Measurements from ENCODE around the gene PHLDB1. TPM values are rescaled to one million over a fixed set of nuclear protein-coding genes. Genes with fewer than 3 reads are reported as not detected.

The PHLDB1 gene
- polyA plus RNA-seq, 2 of the 4 experiments (the other 2 are of a cell fraction), result 5.9 to 20.0 TPM

- TF ChIP-seq SMC3 (IDR thresholded peaks at IDR 0.05), result no peak
Measured at GRCh38 chr11:118663381-118663780, 56.0 kb downstream of the PHLDB1 start (continued).

GRCh38 chr11:118663902-118664301 is 56.5 kb downstream of the PHLDB1 start:
- H3K4me2 ChIP-seq, result no peak overlapping the region
- DNase-seq (ENCODE audit: low read depth in 1 of 2, low spot score in 1 of 2), result no peak
- ChIA-PET CTCF (interaction anchor here (0.6 to 10.7 kb wide), 4 partner anchors 26 to 219 kb away, joined by 3 to 90 read pairs (median 6); partner anchors contain the start of gene PHLDB1), POLR2A (no interaction called here)
- ATAC-seq, result no peak
- TF ChIP-seq BCL3 (IDR thresholded peaks at IDR 0.05) (no peak), PBX3 (IDR thresholded peaks at IDR 0.05) (no peak), NFE2L2 (conservative IDR thresholded peaks at IDR 0.05; ENCODE audit: low read length) (no peak), RARB (CRISPR knock-in tag; IDR thresholded peaks at IDR 0.05) (no peak)
- no peaks in the 10 kb centered on the region for H3K9me3 ChIP-seq
- H3K4me3 ChIP-seq, result no peak overlapping the region
- WGBS (ENCODE audit: missing lambda C conversion rate), result 69% methylated on average over 3 of the region's 3 CpGs
- H3K4me1 ChIP-seq, result peaks cover 4% of the 10 kb centered on the region; the same call in 1 of the 3 replicates
- H3K27ac ChIP-seq, result no peak overlapping the region
- no peak for FAIRE-seq

GRCh38 chr11:118666371-118666770 is 59.0 kb downstream of the PHLDB1 start:
- no peak overlapping the region for H3K4me2 ChIP-seq
- TF ChIP-seq RNF2 (IDR thresholded peaks at IDR 0.05; ENCODE audit: borderline replicate concordance, low read depth) (no peak), RARB (CRISPR knock-in tag; IDR thresholded peaks at IDR 0.05) (no peak), HMGXB4 (CRISPR knock-in tag; IDR thresholded peaks at IDR 0.05; ENCODE audit: borderline replicate concordance) (no peak), HOXB5 (CRISPR knock-in tag; IDR thresholded peaks at IDR 0.05) (no peak), HDAC2 (IDR thresholded peaks at IDR 0.05) (no peak), SREBF2 (IDR thresholded peaks at IDR 0.05) (no peak), ZNF302 (CRISPR knock-in tag; IDR thresholded peaks at IDR 0.05) (no peak), MYC (IDR thresholded peaks at IDR 0.05; ENCODE audit: borderline replicate concordance, low read length) (no peak), ZC3H11A (IDR thresholded peaks at IDR 0.05) (no peak), ZFP36 (IDR thresholded peaks at IDR 0.05; ENCODE audit: borderline replicate concordance, partially characterized antibody) (no peak), CEBPB (IDR thresholded peaks at IDR 0.05) (no peak), ESRRA (IDR thresholded peaks at IDR 0.05; ENCODE audit: borderline replicate concordance, low read length) (no peak), USF2 (IDR thresholded peaks at IDR 0.05) (no peak), PBX3 (IDR thresholded peaks at IDR 0.05) (no peak), ELK1 (IDR thresholded peaks at IDR 0.05; ENCODE audit: low read depth, low read length) (no peak), TFCP2L1 (CRISPR knock-in tag; IDR thresholded peaks at IDR 0.05) (no peak)
- no peak for FAIRE-seq
- H3K27ac ChIP-seq, result no peak overlapping the region
- H3K9me3 ChIP-seq, result no peaks in the 10 kb centered on the region
- ATAC-seq, result no peak
- H3K4me3 ChIP-seq, result no peak overlapping the region
- ChIA-PET POLR2A (no interaction called here), CTCF (interaction anchor here (0.6 to 2.7 kb wide), 3 partner anchors 23 to 276 kb away, joined by 3 to 10 read pairs (median 4); no protein-coding TSS in a partner anchor)
- no peak for DNase-seq (ENCODE audit: low read depth in 1 of 2, low spot score in 1 of 2)
- WGBS (ENCODE audit: missing lambda C conversion rate), result 86% methylated on average over 5 of the region's 5 CpGs
- H3K4me1 ChIP-seq, result no peaks in the 10 kb centered on the region
